Common myeloid progenitor, CD34-positive (primary cell): ENCODE measurements around the gene MYO1H.

Experiments
- CTCF ChIA-PET: fragments of 350-600 bp; sonication (Branson Sonifier 250); formaldehyde crosslinking; loops from one replicate; lab custom pipeline; 2021; ENCODE audit warnings: antibody characterized with exemption; lab: Charles Lee
- POLR2A ChIA-PET: fragments of 350-600 bp; sonication (Branson Sonifier 250); formaldehyde crosslinking; loops from one replicate; lab custom pipeline; 2021; ENCODE audit warnings: antibody characterized with exemption; lab: Charles Lee
- DNase-seq, 3 donors: peaks; one replicate each; pipeline versions ENCODE4 v3.0.0 to v3.0.0-alpha.2; 2013
- H3K27ac ChIP-seq, 2 experiments: 1 replicate in 1 of 2; 2 replicates in 1 of 2; pipeline ENCODE4 v1.7.0; 2013; ENCODE audit warnings: inconsistent platforms in 2 of 2, low read length in 2 of 2, mild to moderate bottlenecking in 2 of 2, low read depth in 1 of 2, moderate library complexity in 1 of 2; ENCODE audit not compliant: severe bottlenecking in 2 of 2, insufficient read depth in 1 of 2, poor library complexity in 1 of 2
- H3K27me3 ChIP-seq, 5 experiments: replicated peaks in 2 of 5; 1 replicate in 3 of 5; 2 replicates in 2 of 5; pipeline versions ENCODE4 v1.6.1 to v1.7.0; 2013; ENCODE audit warnings: low read length in 4 of 5, mild to moderate bottlenecking in 2 of 5, moderate library complexity in 2 of 5, inconsistent platforms in 1 of 5; ENCODE audit not compliant: insufficient read depth in 5 of 5, control insufficient read depth in 4 of 5
- H3K36me3 ChIP-seq, 4 experiments: 1 replicate in 2 of 4; 2 replicates in 2 of 4; pipeline versions ENCODE4 v1.6.1 to v1.7.0; 2013; ENCODE audit warnings: low read length in 3 of 4, control low read depth in 1 of 4, mild to moderate bottlenecking in 1 of 4; ENCODE audit not compliant: control insufficient read depth in 4 of 4, insufficient read depth in 4 of 4
- H3K4me1 ChIP-seq, 4 experiments: 1 replicate in 3 of 4; 2 replicates in 1 of 4; pipeline versions ENCODE4 v1.6.1 to v1.7.1; 2013; ENCODE audit warnings: low read length in 3 of 4, mild to moderate bottlenecking in 3 of 4, control low read depth in 1 of 4, inconsistent platforms in 1 of 4, moderate library complexity in 1 of 4; ENCODE audit not compliant: control insufficient read depth in 4 of 4, insufficient read depth in 4 of 4; ENCODE audit errors: control extremely low read depth in 1 of 4
- H3K4me3 ChIP-seq, 7 experiments: 1 replicate in 4 of 7; 2 replicates in 3 of 7; pipeline versions ENCODE4 v1.5.1 to v1.7.0; 2013; ENCODE audit warnings: mild to moderate bottlenecking in 7 of 7, low read length in 6 of 7, moderate library complexity in 6 of 7, inconsistent platforms in 2 of 7, low read depth in 2 of 7, control low read depth in 1 of 7; ENCODE audit not compliant: insufficient read depth in 4 of 7, control insufficient read depth in 1 of 7; ENCODE audit errors: extremely low read depth in 1 of 7
- H3K9me3 ChIP-seq, 5 experiments: 1 replicate in 4 of 5; 2 replicates in 1 of 5; pipeline versions ENCODE4 v1.6.1 to v1.7.1; 2013; ENCODE audit warnings: low read length in 4 of 5, mild to moderate bottlenecking in 2 of 5, inconsistent platforms in 1 of 5, low read depth in 1 of 5, moderate library complexity in 1 of 5; ENCODE audit not compliant: control insufficient read depth in 4 of 5, insufficient read depth in 2 of 5; ENCODE audit errors: control extremely low read depth in 1 of 5
- WGBS: methylation state at CpG from one replicate; pipeline ENCODE4 v1.1.5; 2013; ENCODE audit not compliant: insufficient coverage; 5-methylcytosine and 5-hydroxymethylcytosine counted together

The MYO1H gene

DNA sequence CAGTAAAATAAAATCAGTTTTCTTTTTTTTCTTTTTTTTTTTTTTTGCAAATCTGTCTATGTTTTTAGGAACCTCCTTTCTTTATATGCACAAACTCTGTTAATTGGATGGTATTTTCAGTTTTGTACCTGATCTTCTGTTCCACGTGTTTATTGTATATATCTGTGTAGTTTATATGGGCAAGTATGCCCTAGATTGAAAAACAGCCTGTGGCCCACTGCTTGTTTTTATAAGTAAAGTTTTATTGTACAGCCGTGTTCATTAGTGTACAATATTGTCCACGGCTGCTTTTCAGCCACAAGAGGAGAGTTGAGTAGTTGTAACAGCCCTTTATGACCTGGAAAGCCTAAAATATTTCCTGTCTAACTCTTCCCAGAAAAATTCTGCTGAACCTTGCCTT is 18.7 kb upstream of the MYO1H start:
- peaks cover 0 to 4% (median 0%) of the 10 kb centered on the region in 5 experiments for H3K27me3 ChIP-seq
- H3K4me1 ChIP-seq, result no peaks in the 10 kb centered on the region
- DNase-seq, result no peak
- H3K27ac ChIP-seq, result no peak overlapping the region
- 100% methylated on average over 3 of the region's 3 CpGs for WGBS
- POLR2A ChIA-PET, result no interaction called here
- no peaks in the 10 kb centered on the region for H3K9me3 ChIP-seq
- CTCF ChIA-PET, result no interaction called here
- no peaks in the 10 kb centered on the region for H3K36me3 ChIP-seq
- no peak overlapping the region for H3K4me3 ChIP-seq

DNA sequence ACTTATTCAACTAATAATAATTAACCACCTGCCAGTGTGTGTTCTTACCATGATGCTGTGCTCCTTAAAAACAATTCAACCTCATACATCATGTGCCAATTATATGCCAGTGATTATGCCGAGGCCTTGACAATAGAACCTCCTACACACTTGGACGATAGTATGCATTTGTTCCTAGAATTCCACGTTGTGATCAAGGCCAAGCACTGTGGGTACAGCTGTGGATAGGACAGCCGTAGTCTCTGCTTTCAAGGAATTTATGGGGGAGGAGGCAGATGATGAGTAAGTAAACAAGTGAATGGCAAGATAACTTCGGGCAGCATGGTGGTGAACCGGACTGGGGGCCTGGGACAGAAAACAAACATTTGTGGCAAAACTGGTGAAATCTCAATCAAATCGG is 18.0 kb upstream of the MYO1H start:
- Histone ChIP-seq H3K4me1 (no peaks in the 10 kb centered on the region), H3K27ac (no peak overlapping the region), H3K36me3 (no peaks in the 10 kb centered on the region), H3K4me3 (no peak overlapping the region), H3K27me3 (peaks cover 0 to 4% (median 0%) of the 10 kb centered on the region in 5 experiments), H3K9me3 (no peaks in the 10 kb centered on the region)
- ChIA-PET CTCF (no interaction called here), POLR2A (no interaction called here)
- 97% methylated on average over 6 of the region's 7 CpGs for WGBS
- no peak for DNase-seq

- Histone ChIP-seq H3K36me3 (no peaks in the 10 kb centered on the region), H3K27me3 (peaks cover 0 to 4% (median 0%) of the 10 kb centered on the region in 5 experiments), H3K4me1 (no peaks in the 10 kb centered on the region), H3K4me3 (no peak overlapping the region), H3K27ac (no peak overlapping the region), H3K9me3 (no peaks in the 10 kb centered on the region)
- CTCF ChIA-PET, result interaction anchor here (1.5 to 1.9 kb wide), 2 partner anchors 13 to 21 kb away, joined by 4 to 5 read pairs; no protein-coding TSS in a partner anchor
- no peak for DNase-seq
- POLR2A ChIA-PET, result no interaction called here
- 95% methylated on average over 10 of the region's 16 CpGs for WGBS
Observed at GRCh38 chr12:109330282-109331230, 17.1 kb upstream of the MYO1H start.

- no peak for DNase-seq
- no peak overlapping the region for H3K27ac ChIP-seq
- no peaks in the 10 kb centered on the region for H3K36me3 ChIP-seq
- H3K4me3 ChIP-seq, result no peak overlapping the region
- CTCF ChIA-PET, result interaction anchor here (1.5 to 1.9 kb wide), 2 partner anchors 14 to 20 kb away, joined by 4 to 5 read pairs; no protein-coding TSS in a partner anchor
- H3K4me1 ChIP-seq, result no peaks in the 10 kb centered on the region
- peaks cover 0 to 4% (median 0%) of the 10 kb centered on the region in 5 experiments for H3K27me3 ChIP-seq
- no peaks in the 10 kb centered on the region for H3K9me3 ChIP-seq
- POLR2A ChIA-PET, result no interaction called here
- 98% methylated on average over 7 of the region's 7 CpGs for WGBS
Observed at GRCh38 chr12:109331301-109331952, 16.3 kb upstream of the MYO1H start.

DNA sequence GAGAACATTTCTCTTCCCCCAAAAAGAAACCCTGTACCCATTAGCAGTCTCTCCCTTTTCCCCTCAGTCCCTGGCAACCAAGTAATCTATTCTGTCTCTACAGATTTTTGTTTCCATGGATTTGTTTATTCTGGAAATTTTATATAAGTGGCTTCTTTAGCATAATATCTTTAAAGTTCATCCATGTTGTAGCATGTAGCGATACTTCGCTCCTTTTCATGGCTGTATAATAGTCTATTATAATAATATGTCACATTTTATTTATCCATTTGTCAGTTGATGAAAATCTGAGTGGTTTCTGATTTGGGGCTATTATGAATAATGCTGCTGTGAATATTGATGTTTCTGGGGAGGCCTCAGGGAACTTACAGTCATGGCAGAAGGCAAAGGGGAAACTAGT is 12.8 kb upstream of the MYO1H start:
- H3K27ac ChIP-seq, result no peak overlapping the region
- peaks cover 0 to 2% (median 0%) of the 10 kb centered on the region in 5 experiments for H3K27me3 ChIP-seq
- no peaks in the 10 kb centered on the region for H3K4me1 ChIP-seq
- no CpG with 5 or more reads among the region's 2 CpGs for WGBS
- CTCF ChIA-PET, result interaction anchor here (0.6 to 1.2 kb wide), 2 partner anchors 52 to 126 kb away, joined by 3 to 4 read pairs; no protein-coding TSS in a partner anchor
- H3K9me3 ChIP-seq, result no peaks in the 10 kb centered on the region
- no peak overlapping the region for H3K4me3 ChIP-seq
- H3K36me3 ChIP-seq, result no peaks in the 10 kb centered on the region
- DNase-seq, result no peak
- POLR2A ChIA-PET, result no interaction called here

- CTCF ChIA-PET, result interaction anchor here (0.5 kb wide), 1 partner anchor 584 kb away, joined by 3 read pairs; no protein-coding TSS in a partner anchor
- DNase-seq, result no peak
- Histone ChIP-seq H3K27ac (no peak overlapping the region), H3K4me3 (no peak overlapping the region), H3K4me1 (no peaks in the 10 kb centered on the region), H3K9me3 (no peaks in the 10 kb centered on the region), H3K36me3 (no peaks in the 10 kb centered on the region), H3K27me3 (no peaks in the 10 kb centered on the region)
- POLR2A ChIA-PET, result no interaction called here
- no CpG with 5 or more reads among the region's 1 CpG for WGBS
Observed at GRCh38 chr12:109336593-109336992, 11.1 kb upstream of the MYO1H start.

DNA sequence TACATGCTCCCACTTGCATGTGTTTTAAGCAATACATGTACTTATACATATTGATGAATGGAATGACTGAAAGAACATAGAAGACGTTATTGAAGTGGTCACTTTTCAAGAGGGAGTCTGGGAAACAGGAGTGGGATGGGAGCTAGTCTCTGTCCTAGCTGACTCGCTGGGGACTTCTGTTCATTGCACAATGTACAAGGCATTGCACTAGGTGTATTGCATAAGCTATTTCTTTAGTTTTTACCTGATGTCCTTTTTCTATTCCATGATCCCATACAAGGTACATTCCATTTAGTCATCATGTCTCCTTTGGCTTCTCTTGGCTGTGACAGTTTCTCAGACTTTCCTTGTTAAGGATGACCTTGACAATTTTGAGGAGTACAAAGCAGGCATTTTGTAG is 4.0 kb upstream of the MYO1H start:
- DNase-seq, result no peak
- POLR2A ChIA-PET, result no interaction called here
- Histone ChIP-seq H3K27me3 (no peaks in the 10 kb centered on the region), H3K4me3 (no peak overlapping the region), H3K36me3 (no peaks in the 10 kb centered on the region), H3K27ac (no peak overlapping the region), H3K4me1 (no peaks in the 10 kb centered on the region), H3K9me3 (no peaks in the 10 kb centered on the region)
- WGBS, result 50% methylated on average over 2 of the region's 2 CpGs
- CTCF ChIA-PET, result no interaction called here
